ENCODE results near the gene TCF12.

DNA sequence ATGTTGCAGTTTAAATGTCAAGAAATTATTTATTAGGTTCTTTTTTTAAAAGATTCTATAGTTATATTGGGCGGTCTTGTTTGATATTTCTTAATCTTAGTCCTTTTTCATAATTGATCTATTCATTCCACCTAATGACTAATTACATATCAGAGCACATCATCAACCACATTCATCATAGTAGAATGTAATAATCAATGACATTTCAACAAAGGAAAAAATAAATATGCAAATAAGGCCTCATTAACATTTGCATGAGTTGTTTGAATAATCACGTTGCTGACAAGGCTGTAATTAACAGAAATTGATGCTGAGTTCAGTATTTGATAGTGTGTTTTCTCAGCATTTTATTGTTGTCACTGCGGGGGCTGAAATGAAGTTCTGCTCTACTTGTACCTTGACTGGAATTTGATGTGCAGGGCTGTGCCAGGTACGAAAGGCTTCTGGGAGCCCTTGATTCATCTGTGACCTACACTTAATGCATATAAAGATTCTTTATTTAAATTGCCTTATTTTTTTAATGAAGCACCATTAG, 215.7 kb downstream of the TCF12 start:
- TF ChIP-seq, protein P1, sequence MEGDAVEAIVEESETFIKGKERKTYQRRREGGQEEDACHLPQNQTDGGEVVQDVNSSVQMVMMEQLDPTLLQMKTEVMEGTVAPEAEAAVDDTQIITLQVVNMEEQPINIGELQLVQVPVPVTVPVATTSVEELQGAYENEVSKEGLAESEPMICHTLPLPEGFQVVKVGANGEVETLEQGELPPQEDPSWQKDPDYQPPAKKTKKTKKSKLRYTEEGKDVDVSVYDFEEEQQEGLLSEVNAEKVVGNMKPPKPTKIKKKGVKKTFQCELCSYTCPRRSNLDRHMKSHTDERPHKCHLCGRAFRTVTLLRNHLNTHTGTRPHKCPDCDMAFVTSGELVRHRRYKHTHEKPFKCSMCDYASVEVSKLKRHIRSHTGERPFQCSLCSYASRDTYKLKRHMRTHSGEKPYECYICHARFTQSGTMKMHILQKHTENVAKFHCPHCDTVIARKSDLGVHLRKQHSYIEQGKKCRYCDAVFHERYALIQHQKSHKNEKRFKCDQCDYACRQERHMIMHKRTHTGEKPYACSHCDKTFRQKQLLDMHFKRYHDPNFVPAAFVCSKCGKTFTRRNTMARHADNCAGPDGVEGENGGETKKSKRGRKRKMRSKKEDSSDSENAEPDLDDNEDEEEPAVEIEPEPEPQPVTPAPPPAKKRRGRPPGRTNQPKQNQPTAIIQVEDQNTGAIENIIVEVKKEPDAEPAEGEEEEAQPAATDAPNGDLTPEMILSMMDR (IDR thresholded peaks at IDR 0.05; ENCODE audit: insufficient read depth, low read length): no peak
- TF ChIP-seq, protein P2, sequence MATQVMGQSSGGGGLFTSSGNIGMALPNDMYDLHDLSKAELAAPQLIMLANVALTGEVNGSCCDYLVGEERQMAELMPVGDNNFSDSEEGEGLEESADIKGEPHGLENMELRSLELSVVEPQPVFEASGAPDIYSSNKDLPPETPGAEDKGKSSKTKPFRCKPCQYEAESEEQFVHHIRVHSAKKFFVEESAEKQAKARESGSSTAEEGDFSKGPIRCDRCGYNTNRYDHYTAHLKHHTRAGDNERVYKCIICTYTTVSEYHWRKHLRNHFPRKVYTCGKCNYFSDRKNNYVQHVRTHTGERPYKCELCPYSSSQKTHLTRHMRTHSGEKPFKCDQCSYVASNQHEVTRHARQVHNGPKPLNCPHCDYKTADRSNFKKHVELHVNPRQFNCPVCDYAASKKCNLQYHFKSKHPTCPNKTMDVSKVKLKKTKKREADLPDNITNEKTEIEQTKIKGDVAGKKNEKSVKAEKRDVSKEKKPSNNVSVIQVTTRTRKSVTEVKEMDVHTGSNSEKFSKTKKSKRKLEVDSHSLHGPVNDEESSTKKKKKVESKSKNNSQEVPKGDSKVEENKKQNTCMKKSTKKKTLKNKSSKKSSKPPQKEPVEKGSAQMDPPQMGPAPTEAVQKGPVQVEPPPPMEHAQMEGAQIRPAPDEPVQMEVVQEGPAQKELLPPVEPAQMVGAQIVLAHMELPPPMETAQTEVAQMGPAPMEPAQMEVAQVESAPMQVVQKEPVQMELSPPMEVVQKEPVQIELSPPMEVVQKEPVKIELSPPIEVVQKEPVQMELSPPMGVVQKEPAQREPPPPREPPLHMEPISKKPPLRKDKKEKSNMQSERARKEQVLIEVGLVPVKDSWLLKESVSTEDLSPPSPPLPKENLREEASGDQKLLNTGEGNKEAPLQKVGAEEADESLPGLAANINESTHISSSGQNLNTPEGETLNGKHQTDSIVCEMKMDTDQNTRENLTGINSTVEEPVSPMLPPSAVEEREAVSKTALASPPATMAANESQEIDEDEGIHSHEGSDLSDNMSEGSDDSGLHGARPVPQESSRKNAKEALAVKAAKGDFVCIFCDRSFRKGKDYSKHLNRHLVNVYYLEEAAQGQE (IDR thresholded peaks at IDR 0.05; ENCODE audit: insufficient replicate concordance, low read depth): no peak
- TF ChIP-seq POLR2AphosphoS5 (IDR thresholded peaks at IDR 0.05; ENCODE audit: low read depth) (no peak), GABPA (IDR thresholded peaks at IDR 0.05; ENCODE audit: low read depth) (no peak), SPI1 (IDR thresholded peaks at IDR 0.05; ENCODE audit: borderline replicate concordance, low read depth) (no peak)

All from HL-60 (cell line).